Central memory CD4-positive, alpha-beta T cell (primary cell): ENCODE data around the gene TRMT112.

Experiments used
- DNase-seq: peaks from one replicate; pipeline ENCODE4 v3.0.0; 2022
- total RNA-seq, 3 experiments: gene quantifications; one replicate each; lab custom pipeline; 2026; lab: John Stamatoyannopoulos, UW

Gene TRMT112
- 35.7 to 181 (median 83.1) reads per million in 3 experiments for total RNA-seq

DNA sequence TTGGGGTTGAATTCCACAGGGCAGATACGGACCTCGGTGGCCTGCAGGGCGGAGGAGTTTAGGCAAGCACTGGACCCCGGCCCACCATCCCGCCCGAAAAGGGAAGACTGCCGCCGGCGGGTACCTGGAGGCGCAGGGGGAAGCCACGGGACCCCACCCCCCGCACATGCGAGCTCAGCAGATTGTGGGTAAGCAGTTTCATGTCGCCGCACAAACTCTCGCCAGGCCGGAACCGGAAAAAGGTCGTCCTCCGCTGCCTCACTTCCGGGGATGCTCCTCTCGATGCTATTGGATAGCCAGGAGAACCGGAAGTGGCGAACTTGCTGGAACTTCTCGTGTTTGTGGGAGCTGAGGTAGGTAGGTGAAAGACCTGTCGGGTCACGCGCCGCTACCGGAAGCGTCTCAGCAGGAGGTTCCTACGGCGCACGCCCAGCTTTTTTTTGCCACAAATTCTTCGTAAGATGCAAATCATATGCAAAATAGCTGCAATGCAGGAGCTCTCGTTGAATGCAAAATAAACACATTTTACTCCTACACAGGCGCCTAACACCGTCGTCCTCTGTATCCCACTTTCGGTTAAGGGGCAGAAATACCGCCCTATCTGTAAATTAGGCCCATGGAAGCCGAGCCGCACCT lies at the start of gene TRMT112:
TSS of gene TRMT112 (minus strand) at position 235 of the 636 bp plus-strand sequence. CDS start at position 202, 33 bp downstream.
- peak; percentile 99 for DNase-seq

- DNase-seq, result no peak
Measured at GRCh38 chr11:64366751-64367150, 49.4 kb upstream of the TRMT112 start.

DNA sequence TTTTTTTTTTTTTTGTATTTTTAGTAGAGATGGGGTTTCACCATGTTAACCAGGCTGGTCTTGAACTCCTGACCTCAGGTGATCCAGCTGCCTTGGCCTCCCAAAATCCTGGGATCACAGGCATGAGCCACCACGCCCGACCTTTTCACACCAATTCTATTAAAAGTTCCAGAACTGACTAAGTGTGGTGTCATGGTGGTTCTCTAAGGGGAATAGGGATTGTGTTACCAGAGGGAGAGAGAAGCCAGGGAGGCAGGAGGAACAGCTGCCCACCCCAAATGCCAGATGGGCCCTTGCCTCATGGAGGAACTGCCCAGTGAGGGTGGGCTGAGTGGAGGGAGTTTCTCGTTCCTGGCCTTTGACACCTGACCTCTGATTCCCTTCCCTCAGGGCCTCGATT lies 47.6 kb upstream of the TRMT112 start:
- no peak for DNase-seq

DNA sequence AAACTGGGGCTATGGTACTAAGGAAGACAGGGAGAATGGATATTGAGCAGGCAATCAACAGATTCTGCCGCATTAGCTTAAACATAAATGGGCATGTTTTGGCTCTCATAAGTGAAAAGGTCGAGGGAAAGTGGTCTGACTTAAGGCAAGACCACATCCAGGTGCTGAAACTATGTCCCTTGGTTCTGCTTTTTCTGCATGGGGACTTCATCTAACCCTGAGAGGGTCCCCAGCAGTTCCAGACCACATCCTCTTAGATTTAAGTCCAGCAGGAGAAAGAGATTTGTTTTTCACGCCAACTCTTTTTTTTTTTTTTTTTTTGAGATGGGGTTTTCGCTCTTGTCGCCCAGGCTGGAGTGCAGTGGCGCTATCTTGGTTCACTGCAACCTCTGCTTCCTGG lies 47.1 kb upstream of the TRMT112 start:
- no peak for DNase-seq

- DNase-seq, result no peak
Measured at GRCh38 chr11:64362339-64362738, 45.0 kb upstream of the TRMT112 start.

- DNase-seq, result no peak
Measured at GRCh38 chr11:64361659-64362058, 44.3 kb upstream of the TRMT112 start.

- DNase-seq, result no peak
Measured at GRCh38 chr11:64360448-64360921, 43.1 kb upstream of the TRMT112 start.

DNA sequence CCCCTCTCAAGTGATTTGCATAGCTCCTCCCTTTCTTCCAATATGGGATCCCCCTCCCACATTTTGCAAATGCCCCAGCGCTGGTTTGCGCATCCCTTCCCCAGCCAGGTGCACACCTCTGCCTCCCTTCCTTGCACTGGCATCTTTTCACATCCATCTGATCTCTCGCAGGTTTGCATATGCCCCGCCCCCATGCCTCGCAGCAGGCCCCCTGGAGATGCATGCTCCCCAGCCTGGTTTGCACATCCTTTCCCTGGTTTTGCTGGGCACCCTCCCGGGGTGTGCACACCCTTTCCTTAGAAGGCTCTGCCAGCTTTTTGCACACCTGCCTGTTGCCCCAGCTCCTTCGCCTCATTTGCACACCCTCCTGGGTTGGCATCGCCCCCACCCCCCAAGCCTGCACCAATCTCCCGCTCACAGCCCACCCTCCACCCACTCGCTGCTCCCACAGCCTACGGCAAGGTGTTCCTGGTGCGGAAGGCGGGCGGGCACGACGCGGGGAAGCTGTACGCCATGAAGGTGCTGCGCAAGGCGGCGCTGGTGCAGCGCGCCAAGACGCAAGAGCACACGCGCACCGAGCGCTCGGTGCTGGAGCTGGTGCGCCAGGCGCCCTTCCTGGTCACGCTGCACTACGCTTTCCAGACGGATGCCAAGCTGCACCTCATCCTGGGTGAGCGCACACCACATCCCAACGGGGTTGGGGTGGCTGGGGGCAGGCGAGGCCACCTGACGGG lies 42.5 kb upstream of the TRMT112 start:
- DNase-seq, result peak; percentile 24

GRCh38 chr11:64358907-64359711 lies 41.8 kb upstream of the TRMT112 start, which contains the start of gene RPS6KA4:
Gene RPS6KA4, plus strand, starts transcription at chr11:64359162. Its CDS starts 74 bp downstream, at chr11:64359236.
- DNase-seq, result peak; percentile 44

DNA sequence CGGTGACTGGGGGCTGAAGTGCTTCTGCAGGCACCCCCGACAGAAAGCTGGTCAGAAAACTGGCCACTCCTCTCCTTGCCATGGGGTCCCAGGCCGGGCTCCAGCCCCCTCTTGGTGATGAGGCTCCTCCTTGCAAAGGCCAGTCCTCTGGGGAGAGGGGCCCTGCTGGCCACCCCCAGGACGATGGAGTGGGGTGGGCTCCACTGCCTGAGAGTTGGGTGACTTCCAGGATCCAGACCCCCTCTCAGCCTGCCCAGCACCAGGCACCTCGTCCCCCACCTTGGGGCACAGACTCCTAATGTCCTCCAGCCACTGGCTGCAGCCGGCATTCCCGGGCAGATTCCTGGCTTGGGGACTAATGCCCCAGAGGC lies 41.2 kb upstream of the TRMT112 start:
- DNase-seq, result no peak

- DNase-seq, result no peak
Measured at GRCh38 chr11:64357904-64358535, 40.7 kb upstream of the TRMT112 start.

GRCh38 chr11:64357446-64357845 lies 40.1 kb upstream of the TRMT112 start:
- no peak for DNase-seq

GRCh38 chr11:64356498-64357411 lies 39.4 kb upstream of the TRMT112 start:
- DNase-seq, result no peak

DNA sequence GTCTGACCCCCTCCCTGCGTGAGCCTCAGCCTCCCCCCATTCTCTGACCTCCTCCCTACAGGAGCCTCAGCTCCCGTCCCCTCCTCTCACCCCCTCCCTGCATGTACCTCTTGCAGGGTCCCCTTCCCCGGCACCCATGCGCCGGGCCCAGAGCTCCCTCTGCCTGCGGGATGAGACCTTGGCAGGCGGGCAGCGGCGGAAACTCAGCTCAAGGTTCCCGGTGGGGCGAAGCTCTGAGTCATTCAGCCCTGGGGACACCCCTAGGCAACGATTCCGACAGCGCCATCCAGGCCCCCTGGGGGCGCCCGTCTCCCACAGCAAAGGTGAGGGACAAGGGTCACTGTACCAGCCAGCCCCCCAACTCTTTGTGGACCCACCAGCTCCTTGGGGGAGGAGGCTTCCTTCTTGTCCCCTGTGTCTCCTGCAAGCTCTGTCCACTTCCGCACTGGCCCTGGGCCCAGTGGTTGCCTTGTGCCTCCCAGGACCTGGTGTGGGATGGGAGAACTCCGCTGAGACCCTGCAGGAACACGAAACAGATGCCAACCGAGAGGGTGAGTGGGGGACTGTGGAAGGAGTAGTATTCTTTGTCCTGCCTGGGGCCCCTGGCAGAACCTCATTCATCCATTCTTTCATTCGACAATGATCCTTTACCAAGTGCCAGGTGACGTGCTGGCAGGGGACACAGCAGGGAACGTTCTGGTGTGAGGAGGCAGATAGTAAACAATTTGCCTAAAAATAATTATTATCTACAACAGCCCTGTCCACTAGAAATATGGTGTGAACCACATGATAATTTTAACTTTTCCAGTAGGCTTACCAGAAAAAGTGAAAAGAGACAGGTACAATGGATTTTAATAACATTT lies 38.0 kb upstream of the TRMT112 start:
- DNase-seq, result no peak

DNA sequence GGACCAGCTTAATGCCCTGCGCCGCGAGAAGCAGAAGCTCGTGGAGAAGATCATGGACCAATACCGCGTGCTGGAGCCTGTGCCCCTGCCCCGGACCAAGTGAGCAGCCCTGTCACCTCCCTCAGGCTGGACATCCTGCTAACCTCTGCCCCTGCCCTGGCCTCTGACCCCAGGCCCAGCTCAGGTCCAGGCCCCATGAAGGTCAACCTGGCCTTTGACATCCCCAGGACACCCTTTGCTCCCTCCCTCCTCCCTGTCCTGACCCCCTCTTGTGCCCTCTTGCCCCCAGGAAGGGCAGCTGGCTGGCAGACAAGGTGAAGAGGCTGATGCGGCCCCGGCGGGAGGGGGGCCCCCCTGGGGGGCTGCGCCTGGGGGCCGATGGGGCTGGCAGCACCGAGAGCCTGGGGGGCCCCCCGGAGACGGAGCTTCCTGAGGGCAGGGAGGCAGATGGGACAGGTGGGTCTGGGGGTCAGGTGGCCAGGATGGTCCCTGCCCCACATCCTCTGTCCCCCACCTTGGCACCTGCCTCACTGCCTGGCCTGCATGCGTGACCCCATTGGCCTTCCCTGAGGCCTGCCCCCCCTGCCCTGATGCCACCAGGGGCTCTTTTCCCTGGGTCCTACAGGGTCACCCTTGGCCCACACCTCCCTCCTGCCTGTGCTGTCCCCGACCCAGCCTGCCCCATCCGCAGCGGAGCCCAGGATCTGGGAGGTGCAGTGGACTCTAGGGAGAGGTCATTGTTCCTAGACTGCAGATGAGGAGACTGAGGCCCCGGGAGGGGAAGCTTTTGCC lies 36.6 kb upstream of the TRMT112 start:
- no peak for DNase-seq

- DNase-seq, result no peak
Measured at GRCh38 chr11:64352995-64353714, 35.8 kb upstream of the TRMT112 start.

DNA sequence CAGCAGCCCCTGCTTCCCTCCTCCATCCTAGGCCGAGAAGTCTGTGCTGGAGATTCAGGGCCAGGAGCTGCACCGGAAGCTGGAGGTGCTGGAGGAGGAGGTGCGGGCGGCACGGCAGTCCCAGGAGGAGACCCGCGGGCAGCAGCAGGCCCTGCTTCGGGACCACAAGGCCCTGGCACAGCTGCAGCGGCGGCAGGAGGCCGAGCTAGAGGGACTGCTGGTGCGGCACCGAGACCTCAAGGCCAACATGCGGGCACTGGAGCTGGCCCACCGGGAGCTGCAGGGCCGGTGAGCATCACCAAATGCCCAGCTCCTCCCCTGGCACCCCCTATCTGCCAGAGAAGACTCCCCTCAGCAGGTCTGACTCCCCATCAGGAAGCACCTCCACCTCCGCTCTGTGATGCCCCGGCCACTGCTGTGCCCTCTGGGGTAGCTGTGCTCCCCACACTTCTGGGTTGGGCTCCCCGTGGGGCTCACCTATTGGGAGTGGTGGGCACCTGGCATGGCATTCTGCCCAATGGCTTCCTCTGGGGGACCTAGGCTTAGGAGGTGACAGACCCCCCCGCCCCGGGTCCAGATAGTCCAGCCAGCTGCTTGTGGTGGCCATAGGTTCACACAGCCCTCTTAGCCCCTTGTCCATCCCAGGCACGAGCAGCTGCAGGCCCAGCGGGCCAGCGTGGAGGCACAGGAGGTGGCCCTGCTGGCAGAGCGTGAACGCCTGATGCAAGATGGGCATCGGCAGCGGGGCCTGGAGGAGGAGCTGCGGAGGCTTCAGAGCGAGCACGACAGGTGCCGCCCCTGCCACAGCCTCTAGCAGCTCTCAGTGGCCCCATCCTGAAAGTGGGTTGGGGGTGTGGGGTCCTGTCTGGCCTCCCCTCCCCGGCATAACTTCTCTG lies 35.0 kb upstream of the TRMT112 start:
- no peak for DNase-seq

- DNase-seq, result no peak
Measured at GRCh38 chr11:64351136-64351631, 33.8 kb upstream of the TRMT112 start.
